TTC549 (cell line): ENCODE measurements around the gene GNAI1.

Source experiments
- FAIRE-seq: peaks from 2 replicates; lab custom pipeline; 2012; peaks lifted over from hg19 to GRCh38; lab: Jason Lieb, UNC

GNAI1 gene

DNA sequence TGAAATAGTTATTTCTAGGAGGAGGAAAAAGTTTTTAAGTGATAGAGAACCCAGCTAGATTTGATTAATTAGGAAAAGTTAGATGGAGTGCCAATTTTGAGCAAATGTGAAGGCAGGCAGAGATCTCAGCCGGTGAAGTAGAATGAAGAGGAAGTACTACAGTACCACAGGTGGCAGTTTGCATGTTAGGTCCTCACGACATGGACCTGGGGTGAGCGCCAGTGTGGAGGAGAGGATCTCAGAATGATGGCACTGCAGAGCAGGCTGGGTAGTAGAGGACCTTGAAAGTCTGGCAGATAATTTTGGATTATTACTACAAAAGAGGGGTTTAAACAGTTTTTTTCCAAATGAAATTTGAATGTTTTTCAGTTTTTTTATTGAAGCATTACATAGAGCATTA lies 81.1 kb downstream of the GNAI1 start:
- FAIRE-seq: no peak

- FAIRE-seq: no peak
Observed at GRCh38 chr7:80216996-80217842, 82.6 kb downstream of the GNAI1 start.

DNA sequence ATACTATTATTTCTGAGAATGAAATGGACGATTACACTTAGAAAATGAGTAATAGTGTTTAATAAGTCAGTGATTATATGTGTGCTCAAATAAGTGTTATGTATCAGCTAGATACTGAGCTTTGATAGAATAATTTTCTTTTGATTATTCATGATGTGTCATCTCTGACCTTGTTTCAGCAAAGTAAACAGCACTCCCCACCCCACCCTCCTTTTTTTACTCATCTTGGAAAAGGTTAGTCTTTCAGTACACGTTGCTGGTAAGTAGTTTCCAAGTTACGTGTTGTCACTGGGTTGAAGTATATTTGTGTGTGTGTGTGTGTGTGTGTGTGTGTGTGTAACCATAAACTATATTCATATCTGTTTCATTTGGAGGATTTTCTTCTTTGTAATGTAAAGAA lies 84.1 kb downstream of the GNAI1 start:
- no peak for FAIRE-seq

DNA sequence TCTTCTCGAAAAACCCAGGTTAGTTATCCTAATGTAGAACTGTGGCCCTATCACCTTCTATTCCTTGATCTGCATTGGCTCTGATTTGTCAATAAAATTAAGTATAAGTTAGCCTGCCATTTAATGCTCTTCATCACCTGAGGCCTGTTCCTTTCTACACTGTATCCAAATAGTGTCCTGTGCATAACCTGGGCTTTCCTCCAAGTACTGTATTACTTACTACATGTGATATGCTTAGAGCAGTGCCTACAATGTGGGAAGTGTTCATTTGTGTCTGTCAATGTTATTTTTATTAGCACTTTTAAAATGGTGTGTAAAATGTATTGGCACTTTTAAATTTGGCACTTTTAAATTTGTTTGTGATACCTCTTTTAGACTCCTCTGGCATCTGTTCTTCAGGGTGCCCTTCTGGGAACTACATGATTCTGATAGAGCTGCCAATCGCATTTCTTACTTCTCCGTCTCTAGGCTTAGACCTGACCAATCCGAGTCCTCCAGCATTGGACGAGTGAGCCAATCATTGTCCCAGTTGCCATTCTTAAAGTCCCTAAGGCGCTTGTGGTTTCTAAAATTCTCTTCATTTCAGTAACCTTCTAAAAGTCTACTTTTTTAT lies 85.5 kb downstream of the GNAI1 start:
- FAIRE-seq: no peak

DNA sequence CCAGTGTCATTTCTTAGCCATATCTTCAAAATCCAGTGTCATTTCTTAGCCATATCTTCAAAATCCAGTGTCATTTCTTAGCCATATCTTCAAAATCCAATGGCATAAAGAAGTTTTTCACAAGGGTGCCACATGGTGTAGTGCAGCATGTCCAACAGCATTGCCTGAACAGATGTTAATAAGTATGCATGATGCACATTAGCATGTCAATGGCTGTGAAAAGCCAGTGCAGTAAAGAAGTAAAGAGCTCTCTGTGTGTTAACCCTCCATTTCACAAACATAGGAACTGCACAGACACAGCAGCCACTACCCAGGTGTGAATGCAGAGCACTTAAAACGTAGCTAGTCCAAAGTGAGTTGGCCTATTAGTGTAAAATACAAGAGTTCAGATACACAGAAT lies 89.8 kb downstream of the GNAI1 start:
- FAIRE-seq: no peak

- FAIRE-seq: no peak
Observed at GRCh38 chr7:80225361-80225760, 90.7 kb downstream of the GNAI1 start.

DNA sequence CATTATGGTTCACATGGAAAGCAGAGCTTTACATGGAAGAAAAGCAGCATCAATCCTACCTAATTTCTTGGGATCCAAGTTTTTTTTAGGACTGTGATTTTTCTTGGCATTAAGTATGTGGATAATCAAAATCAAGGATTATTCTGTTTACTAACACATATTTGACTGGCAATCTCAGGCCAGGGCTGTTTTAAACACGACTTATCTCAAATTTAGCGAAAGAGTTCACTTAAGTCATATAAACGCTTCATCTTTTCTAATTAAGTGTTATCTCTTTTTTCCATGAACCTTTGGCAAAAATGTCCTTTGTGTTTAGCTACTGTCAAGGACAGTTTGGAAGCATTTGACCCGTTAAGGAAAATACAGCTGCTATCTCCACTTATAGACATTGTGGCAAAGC lies 92.0 kb downstream of the GNAI1 start:
- no peak for FAIRE-seq

DNA sequence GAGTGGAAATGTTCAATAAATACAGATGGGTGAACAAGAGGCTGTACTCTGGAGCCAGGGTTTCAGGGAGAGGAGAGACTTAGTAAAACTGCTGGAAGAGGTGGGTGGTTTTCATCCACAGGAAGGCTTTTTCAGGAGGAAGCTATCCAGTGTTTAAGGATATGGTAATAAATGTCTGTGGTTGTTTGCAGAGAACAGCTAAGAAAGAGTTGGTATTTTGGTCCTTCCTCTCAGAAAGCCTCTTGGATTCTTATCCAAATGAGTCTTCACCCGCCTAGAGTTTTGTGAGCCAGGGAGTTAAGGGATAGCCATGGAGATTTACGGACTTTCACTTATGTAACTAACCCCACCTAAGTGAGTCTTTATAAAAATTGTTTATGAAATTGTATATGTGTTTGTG lies 95.7 kb downstream of the GNAI1 start:
- FAIRE-seq: no peak

- no peak for FAIRE-seq
Observed at GRCh38 chr7:80231707-80232106, 97.1 kb downstream of the GNAI1 start.

GRCh38 chr7:80232979-80233724 lies 98.5 kb downstream of the GNAI1 start:
- FAIRE-seq: no peak

- no peak for FAIRE-seq
Observed at GRCh38 chr7:80235334-80235733, 100.7 kb downstream of the GNAI1 start.

- no peak for FAIRE-seq
Observed at GRCh38 chr7:80236681-80237080, 102.0 kb downstream of the GNAI1 start.

DNA sequence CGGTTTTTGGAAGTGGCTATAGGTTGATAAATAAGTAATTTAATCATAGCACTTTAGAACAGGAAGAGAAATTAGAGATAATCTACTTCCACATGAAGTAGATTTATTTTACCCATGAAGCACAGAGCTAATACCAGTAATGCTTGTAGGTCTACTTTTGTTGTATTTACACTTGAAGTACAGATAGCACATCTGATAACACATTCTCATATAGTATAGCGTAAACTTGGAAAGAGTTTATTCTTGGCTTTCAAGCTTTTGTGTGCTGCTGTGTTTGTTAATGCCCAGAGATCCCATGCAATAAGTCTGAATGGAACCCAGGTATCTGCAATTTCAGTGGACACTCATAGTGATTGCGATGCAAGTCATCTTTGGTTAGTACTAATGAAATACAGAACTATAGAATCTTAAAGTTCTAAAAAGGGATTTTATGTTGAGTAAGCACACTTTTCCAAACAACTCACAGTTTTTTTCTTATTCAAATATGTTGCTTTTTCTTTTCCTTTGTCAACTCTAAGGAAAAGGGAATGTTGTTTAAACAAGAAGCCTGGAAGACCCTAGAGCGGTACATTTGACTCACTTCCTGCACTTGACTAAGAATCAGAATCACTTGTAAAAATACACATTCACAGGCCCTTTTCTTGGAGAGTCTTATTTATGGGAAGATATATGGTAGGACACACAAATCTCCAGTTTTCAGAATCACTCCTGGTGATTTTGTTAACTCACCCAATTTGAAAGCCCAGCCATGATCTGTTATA lies 105.8 kb downstream of the GNAI1 start:
- FAIRE-seq: no peak

DNA sequence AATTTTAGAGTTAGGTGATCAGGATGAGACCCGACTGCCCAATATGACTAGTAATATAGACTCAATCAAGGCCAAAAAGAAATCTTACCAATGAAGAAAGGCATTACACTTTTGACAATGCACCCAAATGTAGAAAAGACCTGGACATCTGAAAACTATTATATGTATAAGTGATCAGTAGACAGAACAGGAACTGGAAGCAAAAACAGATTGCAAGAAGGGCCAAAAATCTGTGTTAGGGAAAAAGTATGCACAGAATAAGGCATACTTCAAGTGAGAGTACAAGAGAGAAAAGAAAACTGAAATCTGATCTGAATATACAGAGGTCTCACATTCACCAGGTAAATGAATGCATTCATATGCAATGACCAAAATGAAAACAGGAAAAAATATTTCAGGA lies 107.0 kb downstream of the GNAI1 start:
- FAIRE-seq: no peak

- no peak for FAIRE-seq
Observed at GRCh38 chr7:80243425-80243824, 108.8 kb downstream of the GNAI1 start.

- FAIRE-seq: no peak
Observed at GRCh38 chr7:80244206-80244916, 109.7 kb downstream of the GNAI1 start.

- no peak for FAIRE-seq
Observed at GRCh38 chr7:80247144-80247543, 112.5 kb downstream of the GNAI1 start.

DNA sequence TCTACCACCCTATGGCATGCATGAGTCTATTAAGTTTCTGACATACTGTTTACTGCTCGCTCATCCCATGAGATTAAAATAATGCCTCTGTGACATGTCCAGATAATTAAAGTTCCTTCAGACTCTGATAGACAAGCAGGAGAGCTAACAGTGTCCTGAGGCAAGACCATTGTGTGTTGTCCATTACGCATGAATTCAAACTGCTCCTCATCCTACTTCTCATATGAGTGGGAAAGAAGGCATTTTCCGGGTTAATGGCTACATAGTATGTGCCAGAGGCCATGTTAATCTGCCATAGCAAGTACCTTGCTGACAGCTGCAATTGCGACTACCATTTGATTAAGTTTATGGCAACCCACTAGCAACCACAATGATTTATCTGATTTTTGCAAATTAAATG lies 113.3 kb downstream of the GNAI1 start:
- FAIRE-seq: no peak

DNA sequence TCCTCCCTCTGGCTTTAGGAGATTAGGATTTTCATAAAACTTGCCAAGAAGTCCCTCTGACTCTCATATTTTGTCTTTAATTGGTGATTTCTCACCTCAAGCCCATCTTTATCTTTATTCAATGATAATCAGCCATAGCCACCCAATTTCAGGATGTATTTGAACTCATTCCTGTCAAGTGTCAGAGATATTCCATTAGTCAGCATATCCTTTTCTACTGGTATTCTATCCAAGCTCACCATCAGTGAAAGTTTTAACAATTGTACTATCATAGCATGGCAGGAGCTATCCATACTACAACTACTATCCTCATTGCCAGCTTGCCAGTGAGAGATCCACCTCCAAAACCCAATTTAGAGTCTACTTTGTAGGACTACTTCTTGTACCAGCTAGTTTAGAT lies 114.6 kb downstream of the GNAI1 start:
- FAIRE-seq: no peak

DNA sequence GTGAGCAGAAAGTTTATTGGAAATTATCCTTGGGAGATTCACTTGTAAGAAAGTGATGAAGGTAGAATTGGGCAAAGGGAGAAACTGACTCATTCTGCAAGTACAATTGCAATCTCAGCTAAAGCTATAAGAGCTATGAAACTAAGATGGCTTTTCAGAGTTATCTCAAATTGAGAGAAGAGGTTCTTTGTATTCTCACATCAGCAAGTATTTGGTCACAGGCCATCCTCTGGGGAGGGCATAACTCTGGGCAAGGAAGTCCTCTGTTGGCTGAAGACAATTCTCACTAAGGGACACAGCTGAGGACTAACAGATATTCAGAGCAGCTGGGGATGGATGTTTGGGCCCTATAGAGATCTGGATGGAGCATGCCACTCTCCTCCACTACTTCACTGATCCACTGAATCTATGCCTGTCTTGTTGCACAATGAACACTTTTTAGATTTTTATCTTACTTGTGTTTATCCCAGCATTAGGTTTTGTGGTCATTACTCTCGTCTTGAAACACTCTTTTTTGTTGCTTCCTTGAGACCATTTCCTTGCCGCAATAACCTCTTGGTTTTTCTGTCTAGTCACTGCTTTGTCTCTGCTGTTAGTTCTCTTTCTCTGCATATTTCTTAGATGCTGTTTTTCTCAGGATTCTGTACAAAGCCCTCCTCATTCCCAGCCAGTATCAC lies 115.1 kb downstream of the GNAI1 start:
- FAIRE-seq: no peak

DNA sequence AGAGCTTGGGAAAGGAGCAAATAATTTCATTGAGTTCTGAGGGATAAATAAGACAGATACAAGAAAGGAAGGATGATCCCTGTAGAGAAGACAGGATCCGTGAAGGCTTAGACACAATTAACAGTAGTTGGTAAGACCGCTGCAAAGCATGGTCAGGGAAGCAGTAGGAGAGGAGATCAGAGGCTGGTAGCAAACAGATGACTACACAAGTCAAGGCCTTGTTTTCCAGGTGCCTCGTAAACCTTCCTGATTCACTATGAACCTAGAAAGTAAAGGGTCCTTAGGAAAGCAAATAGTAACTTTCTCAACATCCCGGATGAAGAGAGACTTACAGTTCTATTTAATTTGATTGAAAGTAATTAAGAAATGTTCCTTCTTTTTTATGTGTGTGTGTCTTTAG lies 118.6 kb downstream of the GNAI1 start:
- no peak for FAIRE-seq
